ENCODE data around the gene PCDHA11. TPM values are rescaled to one million over a fixed set of nuclear protein-coding genes. Genes with fewer than 3 reads are reported as not detected.
A peak's percentile ranks its signal among the peaks of the same experiment; 100 is the strongest.
"Not testable (repeated sequence)": the region's sequence is repeated elsewhere in the genome, so short reads cannot be mapped to it uniquely, and the experiment has no call there.

PCDHA11 gene
- total RNA-seq, 2 experiments from 2014 or later = not detected

GRCh38 chr5:140822281-140822629, 46.5 kb upstream of the PCDHA11 start:
- BruUV-seq (replicated peaks) = no TSS peak
- Histone ChIP-seq H2AFZ (ENCODE audit: low read length) (no peak overlapping the region), H3K9me2 (ENCODE audit: insufficient read depth, low read length) (no peaks in the 10 kb centered on the region), H3K27ac (ENCODE audit: low read depth, low read length, poor library complexity, severe bottlenecking) (no peak overlapping the region), H3K4me3 (ENCODE audit: low read depth, low read length, poor library complexity, severe bottlenecking) (no peak overlapping the region), H3K4me2 (ENCODE audit: low read length) (no peak overlapping the region), H4K20me1 (ENCODE audit: insufficient read depth, low read length) (no peaks in the 10 kb centered on the region), H3K4me1 (ENCODE audit: insufficient read depth, low read length, poor library complexity, severe bottlenecking) (no peaks in the 10 kb centered on the region), H3K9me3 (ENCODE audit: low read length) (no peaks in the 10 kb centered on the region), H3K79me2 (ENCODE audit: insufficient read depth, low read depth, low read length) (no peaks in the 10 kb centered on the region), H3K36me3 (ENCODE audit: insufficient read depth, low read length) (no peaks in the 10 kb centered on the region)
- ChIA-PET CTCF (ENCODE audit: unreplicated experiment) (no interaction called here), POLR2A (no interaction called here)
- peak; percentile 55 for TF ChIP-seq CTCF (conservative IDR thresholded peaks at IDR 0.05; ENCODE audit: low read length)
- no peak for TF ChIP-seq EZH2phosphoT487 (IDR thresholded peaks at IDR 0.05; ENCODE audit: borderline replicate concordance, low read depth, low read length)
- no peak for DNase-seq (ENCODE audit: low spot score)
- intact Hi-C loops (cut with micrococcal nuclease; ENCODE audit: unreplicated experiment) = no loop called here

- H4K20me1 ChIP-seq (ENCODE audit: insufficient read depth, low read length); POLR2A ChIA-PET; H3K9me2 ChIP-seq (ENCODE audit: insufficient read depth, low read length); intact Hi-C loops (cut with micrococcal nuclease; ENCODE audit: unreplicated experiment); CTCF ChIA-PET (ENCODE audit: unreplicated experiment); DNase-seq (ENCODE audit: low spot score); H3K4me1 ChIP-seq (ENCODE audit: insufficient read depth, low read length, poor library complexity, severe bottlenecking); H3K27ac ChIP-seq (ENCODE audit: low read depth, low read length, poor library complexity, severe bottlenecking); BruUV-seq (replicated peaks); H3K36me3 ChIP-seq (ENCODE audit: insufficient read depth, low read length); H3K4me3 ChIP-seq (ENCODE audit: low read depth, low read length, poor library complexity, severe bottlenecking); H3K9me3 ChIP-seq (ENCODE audit: low read length); H3K4me2 ChIP-seq (ENCODE audit: low read length); H2AFZ ChIP-seq (ENCODE audit: low read length); H3K79me2 ChIP-seq (ENCODE audit: insufficient read depth, low read depth, low read length): not testable (repeated sequence)
Observed at GRCh38 chr5:140822969-140823368, 45.8 kb upstream of the PCDHA11 start.

GRCh38 chr5:140823475-140823874, 45.3 kb upstream of the PCDHA11 start:
- no peaks in the 10 kb centered on the region for H3K36me3 ChIP-seq (ENCODE audit: insufficient read depth, low read length)
- H3K9me2 ChIP-seq (ENCODE audit: insufficient read depth, low read length) = no peaks in the 10 kb centered on the region
- DNase-seq (ENCODE audit: low spot score) = no peak
- ChIA-PET CTCF (ENCODE audit: unreplicated experiment) (no interaction called here), POLR2A (no interaction called here)
- H3K27ac ChIP-seq (ENCODE audit: low read depth, low read length, poor library complexity, severe bottlenecking) = no peak overlapping the region
- H3K4me2 ChIP-seq (ENCODE audit: low read length) = no peak overlapping the region
- intact Hi-C loops (cut with micrococcal nuclease; ENCODE audit: unreplicated experiment) = no loop called here
- BruUV-seq (replicated peaks) = no TSS peak
- H2AFZ ChIP-seq (ENCODE audit: low read length) = no peak overlapping the region
- no peak overlapping the region for H3K4me3 ChIP-seq (ENCODE audit: low read depth, low read length, poor library complexity, severe bottlenecking)
- no peaks in the 10 kb centered on the region for H4K20me1 ChIP-seq (ENCODE audit: insufficient read depth, low read length)
- no peak for TF ChIP-seq EZH2phosphoT487 (IDR thresholded peaks at IDR 0.05; ENCODE audit: borderline replicate concordance, low read depth, low read length)
- no peak for TF ChIP-seq CTCF (conservative IDR thresholded peaks at IDR 0.05; ENCODE audit: low read length)
- H3K79me2 ChIP-seq (ENCODE audit: insufficient read depth, low read depth, low read length) = no peaks in the 10 kb centered on the region
- H3K4me1 ChIP-seq (ENCODE audit: insufficient read depth, low read length, poor library complexity, severe bottlenecking) = no peaks in the 10 kb centered on the region
- H3K9me3 ChIP-seq (ENCODE audit: low read length) = no peaks in the 10 kb centered on the region

All from OCI-LY7 (cell line).